NCI-H1436 (cell line): ENCODE data around the gene NME9.

Experiments used
- DNase-seq: peaks from one replicate; lab custom pipeline; 2025; lab: John Stamatoyannopoulos, UW

NME9 gene

DNA sequence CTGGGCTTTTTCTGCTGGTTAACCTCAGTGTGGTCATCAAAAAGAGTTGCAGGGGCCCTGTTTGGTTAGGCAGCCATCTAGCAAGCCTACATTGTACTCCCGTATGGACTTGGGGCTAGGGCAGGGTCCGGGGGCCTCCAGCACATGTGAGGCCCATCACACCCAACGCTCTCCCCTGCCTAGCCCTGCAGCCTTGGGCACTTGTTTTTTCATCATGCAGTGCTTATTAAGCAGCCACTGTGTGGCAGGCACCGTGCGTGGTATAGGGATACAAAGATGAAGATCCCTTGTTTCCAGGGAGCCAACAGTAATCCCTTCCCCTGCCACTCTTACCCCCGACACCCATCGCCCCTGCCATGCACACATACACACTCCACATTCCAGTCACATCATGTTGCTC, 32.9 kb upstream of the NME9 start:
- DNase-seq, result no peak

DNA sequence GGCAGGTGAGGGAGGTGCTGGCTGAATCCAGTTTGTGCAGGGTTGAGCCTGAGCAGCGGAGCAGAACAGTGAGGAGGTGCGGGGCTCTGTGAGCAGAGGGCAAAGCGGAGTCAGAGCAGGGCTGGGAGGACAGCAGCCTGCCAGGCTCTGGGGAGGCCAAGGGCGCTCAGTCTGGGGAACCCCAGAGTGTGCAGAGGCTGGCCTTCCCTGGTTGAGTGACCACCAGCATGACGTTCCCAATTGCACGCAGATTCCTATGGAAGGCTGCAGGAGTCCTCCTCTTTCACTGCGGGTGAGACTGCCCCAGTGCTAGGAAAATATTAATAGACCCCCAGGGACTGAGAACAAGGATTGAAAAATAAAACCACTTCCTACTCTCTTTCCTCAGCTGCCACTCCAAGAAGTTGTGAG, 31.9 kb upstream of the NME9 start:
- DNase-seq, result no peak

- no peak for DNase-seq
These were observed 31.3 kb upstream of the NME9 start for GRCh38 chr3:138360869-138361525.

GRCh38 chr3:138359919-138360868, 30.5 kb upstream of the NME9 start:
- DNase-seq, result no peak

DNA sequence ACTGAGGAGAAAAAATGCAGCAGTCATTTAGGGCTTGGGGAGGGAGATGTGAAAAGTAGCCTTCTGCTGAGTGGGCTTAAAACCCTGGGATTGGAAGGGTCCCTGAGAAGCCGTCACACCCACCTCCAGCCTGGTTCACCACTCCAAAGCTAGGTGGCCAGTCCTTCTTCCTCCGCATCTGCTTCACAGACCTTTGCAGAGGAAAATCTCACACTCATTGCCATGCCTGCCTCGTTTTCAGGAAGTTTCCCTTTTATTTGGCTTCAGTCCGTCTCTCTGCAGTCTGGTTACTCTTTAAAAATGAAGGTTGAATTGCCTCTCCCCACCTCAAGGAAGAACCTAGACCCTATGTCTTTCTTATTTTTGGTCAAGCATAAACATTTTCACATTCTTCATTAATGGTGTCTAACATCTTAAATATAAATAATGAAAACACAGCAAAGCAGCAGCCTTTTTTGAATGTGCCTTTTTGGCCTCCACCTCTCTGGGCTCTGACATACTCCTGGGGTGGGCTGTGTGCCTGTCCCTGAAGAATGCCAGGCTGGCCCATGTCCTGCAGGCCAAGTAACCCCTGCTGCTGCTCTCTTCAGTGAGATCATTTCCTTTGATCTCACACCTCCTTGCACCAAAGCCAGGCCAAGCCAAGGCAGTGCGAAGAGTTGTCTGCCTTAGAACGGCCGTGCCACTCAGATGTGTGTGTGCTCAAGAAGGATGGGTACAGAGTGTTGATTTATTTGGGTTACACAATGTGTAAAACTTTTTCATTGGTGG, 29.7 kb upstream of the NME9 start:
- no peak for DNase-seq

- DNase-seq, result no peak
These were observed 27.2 kb upstream of the NME9 start for GRCh38 chr3:138356730-138357405.

DNA sequence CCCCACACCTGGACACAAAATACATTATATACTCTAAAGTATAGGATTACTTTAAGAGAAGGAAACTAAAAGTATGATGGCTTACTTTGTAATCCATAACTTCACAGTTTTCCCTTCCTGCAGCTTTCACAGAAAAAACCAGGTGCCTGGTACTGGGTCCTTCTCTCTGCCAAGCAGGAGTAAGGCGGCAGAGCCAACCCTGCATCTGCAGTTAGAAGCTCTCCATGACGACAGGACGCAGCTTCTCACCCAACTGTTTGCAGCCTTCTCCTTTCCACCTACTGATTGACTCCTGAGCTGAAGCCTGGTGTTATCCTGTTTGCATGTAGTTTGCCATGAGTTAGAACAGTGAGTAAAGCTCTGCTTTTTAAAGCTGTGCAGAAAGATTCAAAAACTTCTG, 25.4 kb upstream of the NME9 start:
- no peak for DNase-seq

DNA sequence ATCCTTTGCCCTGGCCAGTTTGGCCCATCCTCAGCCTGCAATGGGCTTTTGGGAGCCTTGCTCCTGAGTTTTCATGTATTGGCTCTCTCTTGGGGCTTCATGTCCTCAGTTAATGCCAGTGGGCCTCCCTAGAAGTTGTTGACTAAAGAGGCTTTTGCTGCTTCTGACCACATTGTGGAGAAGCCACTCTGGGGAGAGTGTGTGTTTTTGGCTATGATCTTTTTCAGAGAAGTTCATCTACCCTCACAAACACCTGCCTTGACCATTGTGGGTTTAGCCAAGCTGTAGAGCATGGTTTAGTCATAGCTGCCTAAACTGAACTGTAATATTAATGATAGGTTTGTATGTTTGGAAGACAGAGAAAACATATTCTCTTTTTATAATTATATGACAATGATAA, 24.7 kb upstream of the NME9 start:
- no peak for DNase-seq

DNA sequence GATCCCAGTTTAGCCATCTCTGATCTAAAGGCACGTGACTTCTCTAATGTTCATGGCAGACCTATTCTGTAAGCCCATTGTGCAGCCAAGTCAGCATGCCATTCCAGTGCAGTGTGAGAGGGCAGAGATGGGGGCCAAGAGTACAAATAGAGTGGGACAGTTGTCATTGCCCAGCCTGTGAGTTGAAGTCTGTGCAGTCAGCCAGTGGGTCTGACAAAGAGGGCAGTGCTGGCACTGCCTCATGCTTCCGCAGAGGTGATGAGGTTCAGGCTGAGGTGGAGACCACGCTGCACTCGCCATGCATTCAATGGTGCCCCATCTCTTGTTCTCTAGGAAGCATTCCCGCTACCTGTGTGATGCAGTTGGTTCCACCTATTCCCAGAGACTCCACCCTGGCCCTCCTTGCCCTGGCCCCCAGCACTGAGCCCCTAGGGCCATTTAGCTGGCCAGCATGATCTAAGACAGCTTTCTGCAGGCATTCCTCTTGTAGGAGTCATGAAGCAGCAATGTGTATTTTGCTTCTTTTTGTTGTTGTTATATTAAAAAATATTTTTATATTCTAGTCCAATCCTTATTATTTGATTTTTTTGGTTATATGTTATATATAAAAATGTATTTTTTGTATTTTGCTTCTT, 22.4 kb upstream of the NME9 start:
- no peak for DNase-seq

- DNase-seq, result no peak
These were observed 21.5 kb upstream of the NME9 start for GRCh38 chr3:138351151-138351550.

- no peak for DNase-seq
These were observed 20.4 kb upstream of the NME9 start for GRCh38 chr3:138349926-138350665.

GRCh38 chr3:138348754-138349739, 19.4 kb upstream of the NME9 start:
- DNase-seq, result no peak

- no peak for DNase-seq
These were observed 18.5 kb upstream of the NME9 start, which contains the start of gene MRAS for GRCh38 chr3:138347960-138348753. TSS of gene MRAS (plus strand) at chr3:138348579. CDS start at chr3:138372884, 24,305 bp downstream.

- no peak for DNase-seq
These were observed 15.1 kb upstream of the NME9 start for GRCh38 chr3:138344754-138345153.

- DNase-seq, result no peak
These were observed 10.9 kb upstream of the NME9 start for GRCh38 chr3:138340511-138340910.

- DNase-seq, result no peak
These were observed 9.2 kb upstream of the NME9 start for GRCh38 chr3:138338811-138339210.

DNA sequence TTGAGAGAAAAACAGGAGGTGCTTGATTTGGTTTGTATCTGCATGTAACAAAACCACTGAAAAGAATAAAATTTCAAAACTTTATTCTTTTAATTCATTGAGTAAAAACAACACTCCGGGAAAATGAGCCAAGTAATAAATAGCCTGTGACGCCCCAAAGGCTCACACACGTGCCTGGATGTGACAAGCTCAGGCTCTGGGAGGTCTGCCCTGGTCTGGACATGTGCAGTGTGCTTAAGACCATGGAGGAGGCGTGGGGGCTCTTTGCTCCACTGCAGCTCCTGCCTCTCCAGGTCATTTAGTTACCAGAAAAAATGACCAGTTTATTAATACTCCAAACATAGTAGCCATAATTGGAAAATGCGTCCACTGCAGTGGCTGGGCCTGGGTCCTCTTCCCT, 8.6 kb upstream of the NME9 start:
- DNase-seq, result no peak

DNA sequence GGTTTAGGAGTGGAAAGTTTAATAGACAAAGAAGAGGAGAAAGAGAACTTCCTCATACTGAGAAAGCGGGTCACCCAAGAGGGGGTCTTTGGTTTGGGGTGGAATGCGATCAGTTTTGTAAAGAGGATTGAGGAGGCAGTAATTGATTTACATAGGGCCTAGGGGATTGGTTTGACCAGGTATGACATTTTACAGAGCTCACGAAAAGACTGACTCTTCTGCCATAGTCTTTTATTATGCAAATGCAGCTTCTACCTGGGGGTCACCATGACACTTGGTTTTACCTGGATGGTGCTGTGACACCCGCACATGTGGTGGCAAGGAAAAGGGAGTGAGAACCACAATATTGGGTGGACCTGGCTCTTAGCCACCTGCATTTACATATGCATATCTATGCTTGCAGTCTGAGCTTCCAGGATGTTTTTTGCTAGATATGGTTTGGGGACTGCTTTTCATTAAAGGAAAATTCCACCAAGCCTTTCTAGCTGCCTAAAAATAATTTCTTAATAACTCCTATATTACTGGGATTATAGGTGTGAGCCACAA, 6.9 kb upstream of the NME9 start:
- DNase-seq, result no peak
